Measurements from ENCODE around the gene PCED1B. TPM values are rescaled to one million over a fixed set of nuclear protein-coding genes. Genes with fewer than 3 reads are reported as not detected.

Gene PCED1B
- total and polyA plus RNA-seq, 2 experiments from 2014 or later, result 3.6 to 6.6 TPM

- H3K9me3 ChIP-seq (ENCODE audit: low read depth), result no peaks in the 10 kb centered on the region
- H3K36me3 ChIP-seq (replicated peaks; ENCODE audit: insufficient read depth, low read depth), result no peaks in the 10 kb centered on the region
- no peak overlapping the region for H2AFZ ChIP-seq
- no peaks in the 10 kb centered on the region for H3K79me2 ChIP-seq
- DNase-seq (ENCODE audit: low spot score), result no peak
- TF ChIP-seq CTCF (IDR thresholded peaks at IDR 0.05; ENCODE audit: poor library complexity) (no peak), EZH2phosphoT487 (IDR thresholded peaks at IDR 0.05; ENCODE audit: low read depth, severe bottlenecking, unreplicated experiment) (no peak), EZH2 (IDR thresholded peaks at IDR 0.05; ENCODE audit: borderline replicate concordance) (no peak)
- H3K9me2 ChIP-seq (replicated peaks; ENCODE audit: insufficient read depth), result no peaks in the 10 kb centered on the region
- no peaks in the 10 kb centered on the region for H4K20me1 ChIP-seq (ENCODE audit: insufficient read depth, poor library complexity, severe bottlenecking)
- no peak overlapping the region for H3K4me2 ChIP-seq
- H3K27me3 ChIP-seq, result no peaks in the 10 kb centered on the region
- H3K4me3 ChIP-seq, result no peak overlapping the region
- peaks cover 5% of the 10 kb centered on the region for H3K4me1 ChIP-seq (ENCODE audit: insufficient read depth)
- H3K27ac ChIP-seq, result no peak overlapping the region
- WGBS (ENCODE audit: low lambda C conversion rate, missing lambda C conversion rate), result 92% methylated on average over 4 of the region's 4 CpGs
Observed at GRCh38 chr12:47267571-47267970, 188.2 kb downstream of the PCED1B start.

DNA sequence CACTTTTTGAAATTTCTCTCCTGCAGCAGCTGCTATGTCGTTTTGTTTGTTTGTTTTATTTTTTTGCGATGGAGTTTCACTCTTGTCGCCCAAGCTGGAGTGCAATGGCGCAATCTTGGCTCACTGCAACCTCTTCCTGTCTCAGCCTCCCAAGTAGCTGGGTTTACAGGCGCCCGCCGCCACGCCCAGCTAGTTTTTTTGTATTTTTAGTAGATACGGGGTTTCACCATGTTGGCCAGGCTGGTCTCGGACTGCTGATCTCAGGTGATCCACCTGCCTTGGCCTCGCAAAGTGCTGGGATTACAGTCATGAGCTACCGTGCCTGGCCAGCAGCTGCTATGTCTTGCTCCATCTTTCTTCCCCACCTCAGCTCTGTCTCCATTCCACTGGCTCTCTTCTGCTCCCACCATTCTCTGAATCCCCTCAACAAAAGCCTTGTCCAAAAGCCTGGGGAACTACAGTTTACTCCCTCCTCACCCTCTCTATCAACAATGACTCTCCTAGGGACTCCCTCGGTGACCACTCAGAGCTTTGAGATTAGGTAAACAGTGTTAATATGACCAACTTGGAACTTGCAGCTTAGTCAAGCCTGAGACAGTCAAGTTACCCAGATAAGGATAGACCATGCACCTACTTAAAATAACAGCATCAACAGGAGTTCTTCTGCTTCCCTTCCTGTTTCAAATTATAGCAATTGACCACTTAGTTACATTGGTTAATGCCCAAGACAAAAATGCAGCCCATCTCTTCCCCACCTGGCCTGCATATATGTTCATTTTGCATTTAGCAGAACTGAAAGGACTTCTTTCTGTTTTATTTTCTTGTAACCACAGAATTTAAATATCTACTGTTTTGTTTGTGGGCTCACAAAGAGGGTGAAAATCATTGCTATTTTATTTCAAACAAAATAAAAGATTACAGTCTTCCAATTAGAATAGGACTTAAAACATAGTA is 189.4 kb downstream of the PCED1B start:
- TF ChIP-seq EZH2phosphoT487 (IDR thresholded peaks at IDR 0.05; ENCODE audit: low read depth, severe bottlenecking, unreplicated experiment) (no peak), CTCF (IDR thresholded peaks at IDR 0.05; ENCODE audit: poor library complexity) (no peak), EZH2 (IDR thresholded peaks at IDR 0.05; ENCODE audit: borderline replicate concordance) (no peak)
- Histone ChIP-seq H3K27ac (no peak overlapping the region), H2AFZ (no peak overlapping the region)

DNA sequence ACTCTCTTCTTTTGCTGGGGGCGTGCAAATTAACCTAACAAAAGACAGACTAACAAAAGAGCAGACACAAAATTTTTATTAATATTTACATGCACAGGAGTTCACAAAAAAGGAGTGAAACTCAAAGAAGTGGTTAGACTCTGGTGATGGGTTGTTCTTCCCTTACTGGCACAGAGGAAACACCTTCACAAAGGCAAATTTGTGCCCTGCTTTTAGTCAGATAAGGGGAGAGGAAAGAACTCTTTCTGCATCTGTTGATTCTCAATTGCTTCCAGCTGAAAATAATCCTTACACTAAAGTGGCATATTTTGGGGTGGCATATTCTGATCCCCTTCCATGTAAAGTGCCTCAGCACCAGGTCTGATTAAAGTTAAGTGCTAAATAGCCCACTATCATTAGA is 190.5 kb downstream of the PCED1B start:
- no peaks in the 10 kb centered on the region for H3K27me3 ChIP-seq
- H3K36me3 ChIP-seq (replicated peaks; ENCODE audit: insufficient read depth, low read depth), result no peaks in the 10 kb centered on the region
- no peak overlapping the region for H3K27ac ChIP-seq
- no peak for DNase-seq (ENCODE audit: low spot score)
- H2AFZ ChIP-seq, result no peak overlapping the region
- no peaks in the 10 kb centered on the region for H3K9me3 ChIP-seq (ENCODE audit: low read depth)
- H3K4me2 ChIP-seq, result no peak overlapping the region
- H3K4me1 ChIP-seq (ENCODE audit: insufficient read depth), result peaks cover 8% of the 10 kb centered on the region
- TF ChIP-seq EZH2 (IDR thresholded peaks at IDR 0.05; ENCODE audit: borderline replicate concordance) (no peak), CTCF (IDR thresholded peaks at IDR 0.05; ENCODE audit: poor library complexity) (no peak), EZH2phosphoT487 (IDR thresholded peaks at IDR 0.05; ENCODE audit: low read depth, severe bottlenecking, unreplicated experiment) (no peak)
- no peaks in the 10 kb centered on the region for H4K20me1 ChIP-seq (ENCODE audit: insufficient read depth, poor library complexity, severe bottlenecking)
- WGBS (ENCODE audit: low lambda C conversion rate, missing lambda C conversion rate), result 92% methylated on average over 1 of the region's 1 CpG
- H3K79me2 ChIP-seq, result no peaks in the 10 kb centered on the region
- H3K9me2 ChIP-seq (replicated peaks; ENCODE audit: insufficient read depth), result no peaks in the 10 kb centered on the region
- H3K4me3 ChIP-seq, result no peak overlapping the region

More for the DNA sequence above, 189.4 kb downstream of the PCED1B start:
- Histone ChIP-seq H3K79me2 (no peaks in the 10 kb centered on the region), H3K9me3 (ENCODE audit: low read depth) (no peaks in the 10 kb centered on the region), H3K4me2 (no peak overlapping the region), H3K9me2 (replicated peaks; ENCODE audit: insufficient read depth) (no peaks in the 10 kb centered on the region), H3K36me3 (replicated peaks; ENCODE audit: insufficient read depth, low read depth) (no peaks in the 10 kb centered on the region), H3K27me3 (no peaks in the 10 kb centered on the region), H3K4me3 (no peak overlapping the region), H3K4me1 (ENCODE audit: insufficient read depth) (peaks cover 8% of the 10 kb centered on the region), H4K20me1 (ENCODE audit: insufficient read depth, poor library complexity, severe bottlenecking) (no peaks in the 10 kb centered on the region)
- WGBS (ENCODE audit: low lambda C conversion rate, missing lambda C conversion rate), result 88% methylated on average over 13 of the region's 13 CpGs
- no peak for DNase-seq (ENCODE audit: low spot score)
